NCI-H128 (cell line): ENCODE results near the gene PXMP4.

ENCODE experiments used
- DNase-seq: peaks from one replicate; lab custom pipeline; 2025; ENCODE audit not compliant: unreplicated experiment; lab: John Stamatoyannopoulos, UW

PXMP4 gene

DNA sequence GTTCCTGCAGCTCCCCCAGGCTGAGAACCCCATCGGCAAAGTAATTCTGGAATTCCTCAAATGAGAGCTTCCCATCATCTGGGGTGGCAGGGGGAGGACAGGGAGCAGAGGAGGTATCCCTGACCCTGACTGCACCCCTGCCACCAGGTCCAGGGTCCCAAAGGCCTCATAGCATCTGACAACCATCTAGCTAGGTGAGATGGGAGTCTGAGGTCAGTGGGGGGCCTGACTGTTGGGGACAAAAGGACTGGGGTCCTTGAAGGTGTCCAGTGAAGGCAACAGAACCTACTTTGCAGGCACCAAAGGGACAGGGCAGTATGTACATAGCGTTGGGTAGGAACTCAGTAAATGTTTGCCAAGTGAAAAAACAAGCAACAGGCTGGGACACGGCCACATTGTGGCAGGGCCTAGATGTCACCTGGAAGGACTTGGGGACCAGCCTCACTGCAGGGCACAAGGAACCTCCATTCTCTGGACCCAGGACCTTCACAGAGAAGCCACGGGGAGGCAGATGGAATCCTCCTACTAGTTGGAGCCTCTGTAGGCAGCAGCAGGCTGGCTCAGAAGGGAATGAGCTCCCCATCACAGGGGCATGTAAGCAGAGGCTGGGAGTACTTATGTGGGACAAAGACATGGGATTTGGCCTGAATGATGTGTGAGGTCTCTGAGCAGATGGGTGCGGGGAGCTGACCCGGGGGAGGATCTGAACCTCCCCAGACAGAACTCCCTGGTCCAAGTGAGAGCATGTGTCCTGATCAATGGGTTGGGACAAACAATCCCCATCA lies 49.2 kb downstream of the PXMP4 start:
- DNase-seq = no peak

DNA sequence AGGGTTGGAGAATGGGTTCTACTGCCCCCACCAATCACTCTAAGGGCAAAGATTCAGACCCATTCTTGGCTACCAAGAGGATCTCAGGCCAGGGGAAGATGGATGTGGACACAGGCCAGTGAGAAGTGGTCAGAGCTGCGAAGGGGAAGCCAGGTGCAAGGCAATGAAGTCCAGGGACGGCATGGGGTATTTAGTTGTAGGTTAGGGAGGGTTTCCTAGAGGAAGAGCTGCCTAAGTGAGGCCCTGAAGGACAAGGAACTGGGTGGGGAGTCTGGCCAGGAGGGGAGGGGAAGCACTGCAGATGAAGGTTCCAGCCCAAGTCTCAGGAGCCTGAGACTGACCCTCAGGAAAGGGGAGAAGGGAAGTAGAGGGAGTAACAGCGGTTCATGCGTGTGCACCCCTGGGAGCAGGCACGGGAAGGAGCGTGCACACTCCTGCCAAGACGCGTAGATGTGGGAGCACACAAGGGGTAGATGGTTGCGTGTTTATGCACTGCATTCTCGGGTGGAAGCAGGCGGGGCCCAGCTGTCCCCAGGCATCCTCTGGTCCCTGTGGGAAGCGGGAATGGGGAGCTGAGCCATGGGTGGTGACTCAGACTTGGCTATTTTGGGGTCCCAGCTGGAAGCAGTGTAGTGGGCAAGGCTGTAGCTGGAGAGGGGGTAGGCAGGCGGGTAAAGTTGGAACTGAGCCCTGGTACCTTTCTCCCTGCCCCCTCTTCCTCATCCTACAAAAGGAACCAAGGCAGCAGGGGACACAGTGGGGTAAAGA lies 50.1 kb downstream of the PXMP4 start:
- no peak for DNase-seq

DNA sequence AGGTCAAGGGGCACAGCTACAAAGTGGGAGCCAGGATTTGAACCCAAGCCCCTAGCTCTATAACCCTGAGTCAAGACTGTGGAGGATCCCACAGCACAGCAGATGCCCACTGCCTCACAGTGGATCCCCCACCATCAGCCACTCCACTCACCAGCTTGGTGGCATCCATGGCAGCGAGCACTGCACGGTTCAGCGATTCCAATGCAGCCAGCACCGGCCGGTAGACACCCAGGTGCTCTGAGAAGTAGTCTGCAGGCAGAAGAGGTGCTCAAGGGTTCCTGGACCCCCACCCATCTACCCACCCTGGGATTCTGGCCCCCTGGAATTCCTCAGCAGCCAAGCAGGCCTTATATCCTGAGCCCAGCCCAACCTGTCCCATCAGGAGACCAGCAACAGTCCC lies 50.9 kb downstream of the PXMP4 start:
- DNase-seq = no peak

DNA sequence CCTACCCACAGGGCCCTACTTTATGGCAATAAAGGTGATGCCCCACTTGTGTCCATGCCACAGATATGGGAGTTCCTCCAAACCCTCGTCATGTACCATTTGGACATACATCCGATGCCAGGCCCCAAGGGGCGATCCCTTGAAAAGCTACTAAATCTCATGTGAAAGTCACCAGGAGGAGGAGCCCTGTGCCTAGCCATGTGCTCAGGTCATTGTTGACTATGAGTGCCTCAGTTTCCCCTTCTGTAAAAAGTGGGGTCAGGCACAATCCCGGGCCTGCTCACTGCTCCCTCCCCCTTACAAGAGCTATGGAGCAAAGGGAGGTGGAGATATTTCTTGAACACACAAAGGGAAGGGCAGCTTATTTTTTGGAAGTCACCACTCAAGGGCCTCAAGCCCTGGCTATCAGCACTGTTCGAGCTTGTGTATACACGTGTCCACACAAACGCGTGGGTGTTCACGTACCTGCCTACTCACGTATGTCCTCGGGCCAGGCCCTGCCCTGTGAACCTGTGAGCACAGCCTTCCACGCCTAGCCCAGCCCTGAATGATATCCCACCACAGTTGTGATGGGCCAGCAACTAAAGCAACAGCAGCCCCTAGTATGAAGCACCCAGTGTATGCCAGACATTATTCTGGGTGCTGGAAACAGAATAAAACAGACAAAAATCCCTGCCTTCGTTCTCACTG lies 51.5 kb downstream of the PXMP4 start:
- DNase-seq = no peak

DNA sequence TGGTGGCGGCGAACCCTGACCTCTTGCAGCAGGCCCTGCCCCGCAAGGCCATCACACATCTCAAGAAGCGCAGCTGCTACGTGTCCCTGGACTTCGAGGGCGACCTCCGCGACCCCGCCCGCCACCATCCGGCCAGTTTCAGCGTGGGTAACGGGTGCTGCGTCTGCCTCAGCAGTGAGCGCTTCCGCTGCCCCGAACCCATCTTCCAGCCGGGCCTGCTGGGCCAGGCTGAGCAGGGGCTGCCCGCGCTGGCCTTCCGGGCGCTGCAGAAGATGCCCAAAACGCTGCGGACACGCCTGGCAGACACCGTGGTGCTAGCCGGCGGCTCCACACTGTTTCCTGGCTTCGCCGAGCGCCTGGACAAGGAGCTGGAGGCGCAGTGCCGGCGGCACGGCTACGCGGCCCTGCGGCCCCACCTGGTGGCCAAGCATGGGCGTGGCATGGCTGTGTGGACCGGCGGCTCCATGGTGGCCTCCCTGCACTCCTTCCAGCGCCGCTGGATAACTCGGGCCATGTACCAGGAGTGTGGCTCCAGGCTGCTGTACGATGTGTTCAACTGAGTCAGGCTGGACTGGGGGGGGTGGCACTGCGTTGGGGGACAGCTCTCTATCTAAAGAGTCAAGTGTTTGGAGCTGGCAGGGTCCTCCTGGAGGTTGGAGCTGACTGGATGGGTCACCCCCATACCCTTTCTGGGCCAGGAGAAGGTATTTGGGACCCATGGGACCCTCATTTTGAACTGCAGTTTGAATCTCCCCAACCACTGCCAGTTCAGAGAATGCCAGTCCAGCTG lies 52.2 kb downstream of the PXMP4 start:
- DNase-seq = peak; percentile 28

DNA sequence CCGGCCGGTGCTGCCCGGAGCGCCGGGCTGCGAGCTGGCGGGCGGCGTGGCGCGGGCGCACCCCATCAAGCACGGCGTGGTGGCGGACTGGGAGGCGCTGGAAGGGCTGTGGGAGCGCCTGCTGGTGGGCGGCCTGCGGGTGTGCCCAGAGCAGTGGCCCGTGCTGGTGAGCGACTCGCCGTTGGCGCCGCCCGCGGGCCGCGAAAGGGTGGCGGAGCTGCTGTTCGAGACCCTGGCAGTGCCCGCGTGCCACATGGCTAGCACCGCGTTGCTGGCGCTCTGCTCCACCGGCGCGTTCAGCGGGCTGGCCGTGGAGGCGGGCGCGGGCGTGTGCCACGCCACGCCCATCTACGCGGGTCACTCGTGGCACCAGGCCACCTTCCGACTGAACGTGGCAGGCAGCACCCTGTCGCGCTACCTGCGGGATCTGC lies 52.9 kb downstream of the PXMP4 start:
- no peak for DNase-seq

DNA sequence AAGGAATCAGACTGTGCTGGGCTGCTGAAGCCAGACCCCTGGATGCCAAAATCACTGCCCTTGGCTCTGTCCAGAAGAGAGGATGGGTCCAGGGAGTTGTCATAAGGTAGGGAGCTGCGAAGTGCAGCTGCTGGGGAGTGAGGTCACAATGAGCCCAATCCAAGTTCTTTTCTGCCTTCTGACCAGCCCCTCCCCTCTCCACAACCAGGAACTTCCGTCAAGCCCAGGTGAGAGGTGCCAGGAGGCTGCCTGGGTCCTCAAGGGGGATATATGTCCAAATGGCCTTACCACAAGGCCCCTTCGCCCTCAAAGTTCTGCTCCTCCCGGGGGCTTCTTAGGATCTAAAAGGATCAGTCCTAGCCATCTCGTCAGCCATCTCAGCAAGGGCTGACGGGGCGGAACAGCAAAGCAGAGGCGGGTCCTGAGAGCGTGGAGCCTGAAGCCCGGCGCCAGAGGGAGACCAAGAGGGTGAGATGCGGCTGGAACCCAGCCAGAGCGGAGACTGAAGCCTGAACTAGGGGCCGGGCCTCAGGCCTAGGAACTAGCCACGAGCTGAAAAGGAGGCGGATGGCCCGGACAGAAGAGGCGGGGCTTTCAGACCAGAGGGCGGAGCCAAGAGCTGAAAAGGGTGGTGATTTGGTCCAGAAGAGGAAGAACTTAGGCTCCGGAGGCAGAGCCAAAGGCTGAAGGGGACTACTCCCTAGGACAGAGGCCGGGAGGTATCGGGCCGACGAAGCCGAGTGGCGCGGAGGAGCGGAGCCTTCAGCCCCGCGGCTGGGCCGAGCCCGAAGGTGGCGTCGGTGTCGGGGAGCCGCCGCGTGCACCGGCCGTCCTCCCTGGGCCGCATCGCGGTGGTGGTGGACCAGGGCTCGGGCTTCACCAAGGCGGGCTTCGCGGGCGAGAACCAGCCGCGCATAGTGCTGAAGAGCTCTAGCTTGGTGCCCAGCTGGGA lies 53.5 kb downstream of the PXMP4 start, which contains the start of gene ACTL10:
TSS of gene ACTL10 (plus strand) at position 651 of the 952 bp plus-strand sequence. CDS start 555 bp downstream, outside the sequence.
- DNase-seq = peak; percentile 88

DNA sequence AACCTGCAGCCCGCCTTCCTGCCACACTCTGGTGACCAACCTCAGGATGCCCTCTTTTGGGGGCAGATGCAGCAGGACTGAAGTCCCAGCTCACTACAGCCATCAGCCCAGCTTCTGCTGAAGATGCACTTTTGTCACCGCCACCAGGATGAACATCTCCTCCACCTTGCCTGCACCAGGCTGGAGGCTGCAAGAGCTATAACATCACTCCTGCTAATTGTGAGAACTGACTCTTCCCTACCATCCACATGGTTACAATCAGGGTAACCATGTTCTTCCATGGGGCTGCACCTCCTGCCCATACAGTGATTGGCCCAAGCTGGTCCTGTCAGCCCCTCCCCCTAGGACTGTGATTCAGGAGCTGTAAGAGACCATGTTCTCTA lies 55.4 kb downstream of the PXMP4 start:
- DNase-seq = no peak

DNA sequence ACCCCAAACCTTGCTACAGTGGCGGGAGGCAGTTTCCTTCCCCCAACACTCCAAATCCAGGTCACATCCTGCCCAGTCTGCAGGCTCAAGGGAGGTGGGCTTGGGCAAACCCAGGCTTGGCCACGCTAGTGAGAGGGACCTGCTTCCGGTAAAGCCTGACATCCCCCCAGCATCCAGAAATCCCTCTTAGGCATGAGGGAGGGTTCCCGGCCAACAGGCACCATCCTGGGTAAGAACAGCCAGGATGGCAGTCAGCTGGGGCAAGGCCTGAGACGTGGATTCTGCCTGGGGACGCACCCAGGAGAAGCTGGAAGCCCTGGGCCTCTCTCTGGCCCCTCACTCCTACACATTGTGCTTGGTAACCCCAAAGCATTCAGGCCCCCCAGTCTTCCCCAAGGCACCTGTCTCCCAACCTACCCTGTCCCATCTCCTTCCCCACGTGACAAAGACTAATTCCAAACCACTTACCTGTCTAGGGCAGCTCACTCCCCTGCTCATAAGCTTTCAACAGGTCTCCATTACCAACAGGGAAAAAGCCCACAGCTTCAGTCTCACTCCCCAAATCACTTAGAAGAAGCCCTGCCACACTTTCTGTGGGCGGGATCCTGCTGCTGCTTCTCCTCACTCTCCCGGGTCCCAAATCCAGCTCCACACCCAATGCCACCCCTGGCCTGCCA lies 55.9 kb downstream of the PXMP4 start:
- DNase-seq = no peak

DNA sequence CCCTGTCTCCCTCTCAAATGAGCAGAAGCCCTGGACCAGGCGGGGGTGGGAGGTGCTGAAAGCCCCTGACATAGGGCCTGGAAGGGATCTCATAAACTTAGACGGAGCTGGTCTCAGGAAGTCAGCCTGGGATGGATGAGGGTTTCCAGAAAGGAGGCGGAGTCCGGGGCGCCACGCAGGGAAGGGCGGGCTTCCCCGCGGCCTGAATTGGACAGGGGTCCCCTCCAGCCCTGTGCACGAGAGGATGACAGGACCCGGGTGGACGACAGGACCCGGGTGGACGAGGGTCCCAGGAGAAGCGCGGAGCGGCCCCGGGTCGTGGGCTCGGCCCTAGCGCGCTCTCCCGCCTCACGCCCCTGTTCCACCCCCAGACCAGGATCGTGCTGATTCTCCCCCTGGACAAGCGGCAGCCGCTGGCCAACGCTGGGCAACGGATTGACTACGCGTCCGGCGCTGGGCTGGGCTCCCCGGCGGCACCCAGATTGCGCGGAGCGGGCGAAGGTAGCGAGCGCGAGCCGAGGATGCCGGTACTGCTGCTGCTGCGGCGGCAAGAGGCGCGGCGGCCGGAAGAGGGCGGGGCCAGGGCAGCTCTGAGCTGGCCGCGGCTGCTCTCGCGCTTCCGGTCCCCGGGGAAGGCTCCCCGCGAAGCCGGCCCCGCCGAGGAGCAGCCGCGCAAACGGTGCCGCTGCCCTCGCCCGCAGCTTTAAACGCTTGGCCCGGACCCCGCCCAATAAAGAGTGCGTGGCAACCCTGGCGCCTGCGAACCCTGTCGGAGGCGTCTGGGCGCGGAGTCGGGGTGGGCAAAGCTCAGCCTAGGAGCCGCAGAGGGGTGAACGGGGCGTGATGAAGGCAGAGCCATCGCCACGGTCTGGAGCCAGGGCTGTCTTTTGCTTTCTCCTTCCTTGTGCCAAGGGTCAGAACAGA lies 56.7 kb downstream of the PXMP4 start:
- peak; percentile 55 for DNase-seq

DNA sequence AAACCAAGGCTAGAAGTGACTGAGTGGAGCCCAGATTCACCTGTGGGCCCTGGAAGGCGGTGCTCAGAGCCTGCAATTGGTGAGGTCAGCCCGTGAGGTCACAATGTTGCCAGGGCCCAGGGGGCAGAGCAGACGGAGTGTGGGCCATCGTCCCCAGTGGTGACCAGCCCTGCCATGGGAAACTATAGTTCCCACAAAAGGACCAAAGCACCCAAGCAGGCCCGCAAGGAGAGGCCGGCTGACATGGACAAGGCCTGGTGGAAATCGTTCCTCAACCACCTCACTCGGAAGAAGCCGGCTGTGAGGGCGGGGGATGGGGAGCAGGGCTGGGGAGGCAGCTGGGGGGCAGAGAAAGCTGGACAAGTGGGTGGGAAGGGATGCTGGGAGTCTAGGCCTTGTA lies 57.9 kb downstream of the PXMP4 start, which contains the start of gene C20orf144:
TSS of gene C20orf144 (plus strand) at position 156 of the 400 bp plus-strand sequence. CDS start at position 175, 19 bp downstream.
- DNase-seq = no peak

DNA sequence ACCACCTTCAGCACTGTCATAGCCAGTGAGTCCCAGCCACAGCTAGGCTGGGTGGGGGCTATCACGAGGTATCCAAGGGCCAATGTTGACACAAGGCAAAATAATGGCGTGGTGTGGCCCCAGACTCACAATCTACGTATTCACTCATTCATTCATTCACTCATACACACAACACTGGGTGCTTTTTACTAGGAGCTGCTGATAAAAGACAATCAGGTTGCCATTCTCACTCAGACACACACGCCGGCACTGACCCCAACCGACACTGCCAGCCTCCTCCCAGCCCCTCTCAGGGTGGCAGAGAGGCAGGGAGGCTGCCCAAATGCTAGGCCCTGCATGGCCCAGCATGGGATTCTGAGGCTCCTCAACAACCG lies 59.4 kb downstream of the PXMP4 start:
- DNase-seq = no peak

DNA sequence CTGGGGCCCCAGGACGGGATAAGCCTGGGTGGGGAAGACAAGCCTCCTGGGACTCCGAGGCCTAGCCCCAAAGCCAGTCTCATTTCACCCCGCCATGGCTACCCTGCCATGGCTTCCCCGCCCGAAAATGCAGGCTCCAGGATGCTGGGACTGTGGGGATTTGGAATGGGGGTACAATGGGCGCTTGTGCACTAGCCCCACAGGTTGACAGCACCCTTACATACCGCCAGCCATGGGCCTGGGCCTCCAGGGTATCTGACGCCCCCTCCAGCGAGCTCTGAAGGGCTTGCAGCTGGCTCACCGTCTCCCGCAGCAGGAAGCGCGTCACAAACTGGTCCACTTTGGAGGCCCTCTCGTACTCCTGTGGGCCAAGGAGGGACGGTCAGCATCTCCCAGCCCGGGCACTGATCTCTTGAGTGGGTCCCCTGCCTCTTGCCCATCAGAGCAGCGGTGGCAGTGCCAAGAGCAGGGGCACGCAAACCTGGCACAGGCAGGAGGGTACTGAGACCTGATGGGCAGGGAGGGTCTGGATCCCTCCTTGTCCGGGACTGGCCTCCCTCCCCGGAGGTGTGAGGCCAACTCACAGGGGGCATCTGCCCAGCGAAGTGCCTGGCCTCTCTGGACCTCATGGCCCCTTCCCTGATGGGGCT lies 60.0 kb downstream of the PXMP4 start:
- no peak for DNase-seq

DNA sequence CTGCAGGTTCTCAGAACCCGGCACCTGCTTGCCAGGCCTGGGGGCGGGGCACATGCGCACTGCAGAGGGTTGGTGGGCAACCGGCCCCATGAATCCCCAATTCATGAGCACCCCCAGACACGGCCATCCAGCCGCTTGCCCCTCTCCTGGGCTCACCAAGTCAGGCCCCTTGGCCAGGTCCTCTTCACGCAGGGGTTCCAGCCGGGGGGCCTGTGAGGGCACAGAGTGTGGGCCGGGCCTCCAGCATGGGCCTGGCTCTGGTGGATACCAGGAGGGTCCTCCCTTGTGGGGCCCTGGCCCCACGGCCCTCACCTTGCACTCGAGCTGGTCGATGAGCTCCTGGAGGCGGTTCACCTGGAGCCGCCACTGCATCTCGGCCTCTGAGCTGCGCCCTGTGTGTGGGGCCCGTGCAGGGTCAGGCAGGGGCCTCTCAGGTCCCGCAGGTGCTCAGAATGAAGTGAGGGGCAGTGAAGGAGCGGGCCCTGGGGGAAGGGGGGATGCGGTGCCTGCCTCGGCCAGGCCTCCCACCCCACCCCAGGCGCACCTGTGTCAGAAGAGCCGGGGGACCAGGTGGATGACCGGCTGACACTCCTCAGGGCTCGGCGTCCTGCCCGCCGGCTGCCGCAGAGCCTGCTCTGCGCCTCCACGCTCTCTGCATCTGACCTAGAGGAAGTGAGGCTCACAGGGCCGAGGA lies 60.6 kb downstream of the PXMP4 start:
- DNase-seq = no peak

DNA sequence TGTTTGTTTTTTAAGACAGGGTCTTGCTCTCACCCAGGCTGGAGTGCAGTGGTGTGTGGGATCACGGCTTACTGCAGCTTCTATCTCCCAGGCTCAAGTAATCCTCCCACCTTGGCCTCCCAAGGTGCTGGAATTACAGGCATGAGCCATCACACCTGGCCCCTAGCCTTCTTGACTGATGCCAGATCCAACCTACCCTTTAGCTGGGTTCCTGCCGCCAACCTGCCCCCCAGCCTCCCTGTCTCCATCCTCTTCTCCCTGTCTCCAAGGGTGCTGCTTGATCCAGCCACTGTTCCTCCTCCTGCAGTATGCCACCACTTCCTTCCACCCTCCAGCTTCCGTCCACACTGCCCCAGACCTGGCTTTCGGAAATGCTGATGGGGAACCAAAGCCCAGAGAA lies 61.2 kb downstream of the PXMP4 start:
- no peak for DNase-seq

DNA sequence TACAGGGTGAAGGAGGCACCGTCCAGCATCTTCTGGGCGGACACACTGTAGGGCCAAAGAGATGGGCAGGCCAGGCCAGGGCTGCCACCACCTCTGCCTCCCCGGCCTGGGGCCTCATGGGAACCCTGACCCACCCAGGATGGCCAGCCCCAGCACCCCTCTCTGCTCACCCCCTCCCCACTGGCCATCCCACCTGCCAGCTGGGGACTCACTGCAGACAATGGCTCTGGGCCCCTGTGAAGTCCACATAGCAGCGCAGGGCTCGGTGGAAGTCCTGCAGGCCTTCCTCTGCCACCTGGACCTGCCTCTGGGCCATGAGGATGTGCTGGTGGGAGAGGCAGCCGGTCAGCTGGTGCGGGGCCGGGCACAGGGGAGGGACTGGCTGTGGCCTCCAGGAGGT lies 61.6 kb downstream of the PXMP4 start:
- no peak for DNase-seq

DNA sequence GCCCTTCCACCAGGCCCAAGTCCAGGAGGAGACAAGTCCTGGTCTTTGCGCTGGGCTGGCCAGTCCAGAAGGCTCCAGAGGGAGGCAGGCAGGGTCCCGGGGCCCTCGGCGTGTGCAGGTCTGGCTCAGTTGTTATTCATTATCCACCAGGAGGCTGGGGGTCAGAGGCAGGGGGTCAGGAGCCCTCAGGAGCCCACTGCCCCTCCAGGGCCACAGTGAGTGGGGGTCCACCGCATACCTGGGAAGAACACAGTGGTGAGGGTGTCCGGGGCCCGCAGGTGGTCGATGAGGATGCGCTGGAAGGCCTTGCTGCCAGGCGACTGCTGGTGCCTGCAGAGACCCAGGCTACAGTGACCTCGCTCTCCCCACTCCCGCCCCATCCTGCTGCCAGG lies 62.4 kb downstream of the PXMP4 start:
- DNase-seq = no peak
